NCI-H2107 (cell line): ENCODE results near the gene TFDP2.

Experiments
- DNase-seq: peaks from one replicate; lab custom pipeline; 2025; lab: John Stamatoyannopoulos, UW

The TFDP2 gene

GRCh38 chr3:142072816-142073215 is 76.5 kb downstream of the TFDP2 start:
- no peak for DNase-seq

GRCh38 chr3:142065932-142066331 is 83.4 kb downstream of the TFDP2 start:
- DNase-seq: no peak

GRCh38 chr3:142065344-142065743 is 84.0 kb downstream of the TFDP2 start:
- DNase-seq: no peak

- DNase-seq: no peak
Observed at GRCh38 chr3:142064454-142064853, 84.9 kb downstream of the TFDP2 start.

GRCh38 chr3:142057331-142057725 is 92.0 kb downstream of the TFDP2 start:
- DNase-seq: no peak

GRCh38 chr3:142056656-142057330 is 92.6 kb downstream of the TFDP2 start:
- DNase-seq: no peak

GRCh38 chr3:142053835-142054234 is 95.5 kb downstream of the TFDP2 start:
- no peak for DNase-seq

- DNase-seq: no peak
Observed at GRCh38 chr3:142053244-142053643, 96.1 kb downstream of the TFDP2 start.

GRCh38 chr3:142051351-142051750 is 98.0 kb downstream of the TFDP2 start:
- no peak for DNase-seq

GRCh38 chr3:142047021-142047369 is 102.3 kb downstream of the TFDP2 start:
- no peak for DNase-seq

GRCh38 chr3:142046320-142047020 is 102.9 kb downstream of the TFDP2 start:
- no peak for DNase-seq

GRCh38 chr3:142040941-142041491 is 108.3 kb downstream of the TFDP2 start:
- DNase-seq: no peak

- DNase-seq: no peak
Observed at GRCh38 chr3:142035308-142035922, 113.9 kb downstream of the TFDP2 start.

GRCh38 chr3:142033292-142033691 is 116.1 kb downstream of the TFDP2 start:
- DNase-seq: no peak

GRCh38 chr3:142031575-142031974 is 117.8 kb downstream of the TFDP2 start:
- no peak for DNase-seq

- no peak for DNase-seq
Observed at GRCh38 chr3:142029791-142030190, 119.6 kb downstream of the TFDP2 start.

GRCh38 chr3:142029052-142029642 is 120.2 kb downstream of the TFDP2 start:
- no peak for DNase-seq

- DNase-seq: peak; percentile 59
Observed at GRCh38 chr3:142028243-142028777, 121.0 kb downstream of the TFDP2 start.

GRCh38 chr3:142027735-142028134 is 121.6 kb downstream of the TFDP2 start:
- DNase-seq: peak; percentile 41

GRCh38 chr3:142027300-142027699 is 122.0 kb downstream of the TFDP2 start:
- no peak for DNase-seq

- DNase-seq: no peak
Observed at GRCh38 chr3:142026333-142026732, 123.0 kb downstream of the TFDP2 start.

GRCh38 chr3:142022381-142022780 is 127.0 kb downstream of the TFDP2 start:
- peak; percentile 30 for DNase-seq
